22Rv1 (cell line): ENCODE measurements around the gene HIF1AN.

Experiments used
- CTCF ChIP-seq: fragments of 450-650 bp; IDR thresholded peaks from 2 replicates; pipeline ENCODE4 v1.5.1; 2017; ENCODE audit warnings: mild to moderate bottlenecking
- ZFX ChIP-seq: fragments of 450-650 bp; IDR thresholded peaks from 2 replicates; pipeline ENCODE4 v1.6.1; 2017; ENCODE audit warnings: antibody characterized with exemption, borderline replicate concordance

DNA sequence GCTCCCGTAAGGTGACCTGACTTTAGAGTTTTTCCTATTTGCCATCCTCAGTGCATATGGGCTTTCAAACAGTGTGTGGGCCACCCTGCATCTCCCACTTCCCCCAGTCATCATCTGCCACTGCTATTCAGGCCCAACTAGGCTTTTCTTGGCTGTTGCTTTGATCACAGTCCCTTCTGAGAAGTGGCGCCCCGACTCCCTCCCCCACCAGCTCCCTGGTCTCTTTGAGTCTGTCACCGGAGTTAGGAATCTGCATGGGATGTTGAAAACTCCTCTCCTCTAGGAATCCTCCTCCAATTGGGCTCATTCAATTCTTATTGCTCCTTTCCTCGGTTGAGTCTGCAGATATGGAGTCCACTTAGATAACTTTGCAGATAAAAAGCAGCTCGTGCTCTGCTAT lies 32.1 kb downstream of the HIF1AN start:
- TF ChIP-seq CTCF (no peak), ZFX (no peak)
